HG03354 (cell line): ENCODE measurements around the gene SCARF2.

Source experiments
- ATAC-seq: cut with Tn5 transposase; IDR thresholded peaks from one replicate; pipeline ENCODE4 v1.9.1; 2021; ENCODE audit warnings: mild to moderate bottlenecking; ENCODE audit not compliant: unreplicated experiment, poor library complexity, severe bottlenecking

The SCARF2 gene

GRCh38 chr22:20430101-20430719, 7.4 kb downstream of the SCARF2 start:
- ATAC-seq, result no peak

DNA sequence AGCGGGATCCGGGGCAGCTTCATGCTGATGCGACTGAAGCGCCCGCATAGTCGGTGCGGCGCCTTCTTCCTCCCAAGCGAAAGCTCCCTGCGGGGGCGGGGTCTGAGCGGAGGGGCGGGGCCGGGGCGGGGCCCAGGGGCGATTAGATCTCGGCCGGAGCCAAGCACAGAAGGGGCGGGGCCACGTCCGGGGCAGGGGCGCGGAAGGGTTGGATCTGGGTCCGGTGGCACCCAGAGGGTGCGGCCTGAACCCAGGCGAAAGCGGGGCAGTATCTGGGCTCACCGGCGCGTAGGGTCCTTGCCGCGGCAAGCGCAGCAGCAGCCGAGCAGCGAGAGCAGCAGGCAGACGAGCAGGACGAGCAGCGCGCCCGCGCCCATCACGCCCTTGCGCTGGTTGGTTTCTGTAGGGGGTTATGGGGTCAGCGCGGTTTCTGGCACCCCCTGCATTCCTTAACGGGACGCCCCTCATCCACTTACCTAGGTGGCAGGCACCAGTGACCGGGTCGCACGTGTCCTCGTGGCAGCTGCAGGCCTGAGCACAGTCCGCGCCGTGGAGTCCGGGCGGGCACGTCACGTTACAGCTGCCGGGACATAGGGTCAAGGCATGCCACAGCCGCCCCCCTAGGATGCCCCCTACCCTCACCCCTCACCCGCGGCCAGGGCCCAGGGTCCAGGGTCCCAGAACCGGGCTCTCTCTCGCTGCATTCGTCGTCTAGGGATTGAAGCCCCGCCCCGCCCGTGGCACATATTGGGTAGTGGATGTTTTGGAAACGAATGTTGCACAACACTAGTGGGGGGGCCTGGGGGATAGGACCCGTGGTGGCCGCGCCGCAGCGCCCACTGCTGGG, 8.1 kb downstream of the SCARF2 start:
- no peak for ATAC-seq

- ATAC-seq, result no peak
These were observed 8.9 kb downstream of the SCARF2 start for GRCh38 chr22:20428496-20429253.

GRCh38 chr22:20427945-20428417, 9.6 kb downstream of the SCARF2 start:
- no peak for ATAC-seq

DNA sequence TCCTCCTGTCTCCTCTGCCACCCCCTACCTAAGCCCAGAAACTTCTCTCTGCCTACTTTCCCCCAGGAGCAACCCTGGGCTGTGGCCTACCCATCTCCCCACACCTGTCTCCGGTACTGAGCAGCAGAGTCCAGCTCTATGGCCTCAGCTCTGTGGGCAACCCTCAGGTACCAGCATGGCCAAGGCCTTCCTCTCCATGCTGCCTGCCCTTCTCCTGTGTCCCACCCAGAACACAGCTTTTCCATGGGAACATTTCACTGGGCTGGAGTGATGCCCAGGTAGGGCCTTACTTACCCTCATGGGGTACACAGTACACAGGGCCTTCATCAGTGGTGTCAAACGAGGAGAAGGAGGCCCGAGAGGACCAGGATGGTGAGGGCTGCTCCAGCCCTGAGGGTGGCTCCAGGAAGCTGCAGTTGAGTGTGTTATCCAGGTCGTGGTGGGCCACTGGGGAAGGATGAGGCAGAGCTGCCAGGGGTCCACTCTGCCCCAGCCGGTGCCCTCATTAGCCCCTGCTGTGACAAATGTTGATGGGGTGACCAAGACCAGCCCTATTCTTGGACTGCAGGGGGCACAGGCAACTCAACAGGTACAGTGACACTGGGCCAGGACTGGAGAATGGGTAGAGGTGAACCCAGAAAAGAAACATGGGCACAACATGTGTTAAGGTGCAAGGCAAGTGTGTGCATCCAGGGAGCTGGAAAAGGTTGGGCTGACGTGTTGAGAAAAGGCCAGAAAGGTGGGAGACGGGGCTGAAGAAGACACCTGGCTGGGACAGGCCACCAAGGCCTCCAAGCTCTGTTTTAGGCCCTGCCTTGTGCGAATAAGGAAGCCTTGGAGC, 10.3 kb downstream of the SCARF2 start:
- ATAC-seq, result no peak

GRCh38 chr22:20426259-20426615, 11.4 kb downstream of the SCARF2 start:
- ATAC-seq, result no peak

- no peak for ATAC-seq
These were observed 11.9 kb downstream of the SCARF2 start for GRCh38 chr22:20425566-20426258.

DNA sequence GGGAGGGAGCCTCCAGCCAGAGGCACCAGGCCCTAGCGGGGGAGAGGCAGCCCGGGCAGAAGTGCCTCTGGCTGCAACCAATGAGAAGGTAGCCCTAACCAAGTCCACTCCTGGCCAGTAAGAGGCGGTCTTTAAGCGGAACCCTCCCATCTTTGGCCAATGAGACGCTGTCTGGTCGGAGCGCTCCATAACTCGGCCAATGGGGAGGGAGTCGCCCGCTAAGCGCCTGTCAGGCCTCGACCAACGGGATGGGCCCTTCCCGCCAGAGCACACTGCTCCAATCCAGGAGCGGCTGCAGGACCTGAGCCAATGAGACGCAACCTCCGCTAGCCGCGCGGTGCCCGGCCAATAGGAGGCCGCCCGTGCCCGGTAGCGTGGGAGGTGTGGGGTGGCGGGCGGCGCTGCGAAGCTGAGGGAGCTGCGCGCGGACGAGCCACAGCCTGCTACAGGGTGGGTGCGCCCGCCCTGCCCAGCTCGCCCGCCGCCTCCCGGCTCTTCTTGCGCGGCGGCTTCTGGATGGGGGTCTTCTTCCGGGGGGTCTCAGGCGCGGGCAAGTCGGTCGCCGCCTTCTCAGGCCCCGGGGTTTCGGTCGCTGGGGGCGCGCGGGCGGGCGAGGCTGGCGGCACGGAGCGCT, 12.6 kb downstream of the SCARF2 start:
- ATAC-seq, result no peak

- ATAC-seq, result no peak
These were observed 13.1 kb downstream of the SCARF2 start for GRCh38 chr22:20424568-20424931.

GRCh38 chr22:20423906-20424551, 13.6 kb downstream of the SCARF2 start:
- no peak for ATAC-seq

- no peak for ATAC-seq
These were observed 14.4 kb downstream of the SCARF2 start for GRCh38 chr22:20423008-20423905.

DNA sequence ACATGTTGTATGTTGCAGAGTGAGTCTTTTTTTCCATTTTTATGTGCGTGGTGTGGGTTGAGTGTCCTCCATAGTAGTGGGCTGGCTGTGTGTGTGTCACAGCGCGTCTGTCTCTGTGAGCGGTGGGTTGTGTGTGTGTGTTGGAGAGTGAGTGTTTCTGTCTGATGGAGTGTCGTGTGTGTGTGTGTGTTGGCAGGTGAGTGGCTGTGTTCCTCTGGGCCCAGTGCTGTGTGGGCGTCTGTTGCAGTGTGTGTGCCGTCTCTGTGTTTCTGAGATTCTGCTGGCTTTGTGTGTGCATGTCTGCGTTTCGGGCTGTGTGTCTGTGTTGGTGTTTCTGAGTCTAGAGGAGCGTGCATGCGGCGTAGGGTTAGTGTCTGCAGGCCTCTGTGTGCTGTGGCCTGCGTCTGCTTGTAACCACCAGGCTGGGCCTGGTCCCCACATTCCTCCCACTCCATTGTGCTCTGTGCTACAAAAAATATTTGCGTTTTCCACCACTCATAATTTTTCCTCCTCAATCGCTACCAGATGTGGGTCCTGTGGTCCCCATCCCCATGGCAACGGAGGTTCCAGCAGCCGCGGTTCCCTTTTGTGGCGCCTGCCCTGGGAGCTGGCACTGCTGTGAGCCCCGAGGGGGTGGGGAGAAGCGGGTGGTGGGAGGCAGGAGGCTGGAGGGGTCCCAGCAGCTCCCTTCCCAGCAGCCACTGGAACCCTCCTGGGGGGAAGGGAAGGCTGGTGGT, 15.2 kb downstream of the SCARF2 start:
- no peak for ATAC-seq

- ATAC-seq, result no peak
These were observed 16.1 kb downstream of the SCARF2 start for GRCh38 chr22:20421507-20421874.

DNA sequence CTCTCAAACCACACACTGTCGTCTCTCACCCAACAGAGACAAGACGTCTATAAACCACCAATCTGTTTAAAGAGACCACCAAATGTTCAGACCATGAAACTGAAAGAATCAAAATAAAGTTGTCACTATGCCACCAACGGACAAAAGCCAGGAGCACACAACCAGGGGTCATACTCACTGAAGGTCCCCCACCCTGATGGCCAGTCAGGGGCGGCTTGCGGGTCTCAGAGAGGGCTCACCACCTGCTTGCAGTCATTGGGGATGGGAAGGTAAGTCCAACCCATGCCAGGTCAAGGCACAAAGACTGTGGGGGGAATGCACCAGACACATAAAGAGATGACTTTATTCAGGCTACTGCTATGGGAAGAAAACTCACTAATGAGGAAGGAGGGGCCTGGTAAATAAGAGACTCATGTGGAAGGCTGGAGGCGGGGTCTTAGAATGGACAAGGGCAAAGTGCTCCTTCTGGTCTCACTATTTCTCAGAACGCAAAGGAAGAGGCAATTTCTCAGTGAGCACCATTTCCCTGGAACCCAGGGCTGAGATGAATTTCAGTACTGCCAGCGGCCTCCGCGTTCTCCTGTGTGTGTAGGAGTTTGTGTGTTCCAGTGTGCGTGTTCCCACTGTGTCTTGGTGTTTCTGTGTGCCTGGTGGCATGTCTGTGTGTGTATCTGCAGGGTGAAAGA, 17.3 kb downstream of the SCARF2 start:
- no peak for ATAC-seq

- no peak for ATAC-seq
These were observed 18.0 kb downstream of the SCARF2 start for GRCh38 chr22:20419664-20419951.

- no peak for ATAC-seq
These were observed 19.3 kb downstream of the SCARF2 start for GRCh38 chr22:20418211-20418788.
